Activated CD8-positive, alpha-beta T cell treated with anti-CD3 and anti-CD28 coated beads, Interleukin-2, amount 10 ng/mL, durations not matched to agents 7 days and 5 days (primary cell): Measurements from ENCODE around the gene SPRN. TPM values are rescaled to one million over a fixed set of nuclear protein-coding genes. Genes with fewer than 3 reads are reported as not detected.

Experiments
- ATAC-seq: fragments of 150-1000 bp; cut with Tn5 transposase; one replicate; pipeline ENCODE4 v1.10.0; 2021; ENCODE audit warnings: moderate library complexity
- CTCF ChIA-PET: fragments of 350-600 bp; sonication (Branson Sonifier 250); formaldehyde crosslinking; loops from one replicate; lab custom pipeline; 2021; ENCODE audit warnings: antibody characterized with exemption; lab: Charles Lee
- POLR2A ChIA-PET: fragments of 350-600 bp; sonication (Branson Sonifier 250); formaldehyde crosslinking; loops from one replicate; lab custom pipeline; 2021; ENCODE audit warnings: antibody characterized with exemption; lab: Charles Lee
- DNase-seq: peaks from one replicate; pipeline ENCODE4 v3.0.0-alpha.2; 2020
- H3K27ac Mint-ChIP-seq: one replicate; pipeline ENCODE4 v1.8.0; 2021; ENCODE audit warnings: mild to moderate bottlenecking, mixed read lengths
- H3K27me3 Mint-ChIP-seq: one replicate; pipeline ENCODE4 v1.8.0; 2021; ENCODE audit warnings: low read depth, mixed read lengths
- H3K36me3 Mint-ChIP-seq: one replicate; pipeline ENCODE4 v1.8.0; 2021; ENCODE audit warnings: low read depth, mixed read lengths
- H3K4me1 Mint-ChIP-seq: one replicate; pipeline ENCODE4 v1.8.0; 2021; ENCODE audit warnings: low read depth, mixed read lengths
- H3K4me3 Mint-ChIP-seq: one replicate; pipeline ENCODE4 v1.8.0; 2021; ENCODE audit warnings: mild to moderate bottlenecking, mixed read lengths
- H3K9me3 Mint-ChIP-seq: one replicate; pipeline ENCODE4 v1.8.0; 2022; ENCODE audit warnings: mixed read lengths; ENCODE audit not compliant: insufficient read depth
- total RNA-seq, 2 experiments: library from RNA; stranded (reverse); gene quantifications; one replicate each; pipeline ENCODE4 v1.2.3, GENCODE V29; 2021

Gene SPRN
- total RNA-seq, 2 experiments from 2014 or later, result not detected

GRCh38 chr10:133462512-133463305 is 38.3 kb upstream of the SPRN start:
- H3K27ac Mint-ChIP-seq, result no peak overlapping the region
- H3K27me3 Mint-ChIP-seq, result no peaks in the 10 kb centered on the region
- H3K9me3 Mint-ChIP-seq, result no peaks in the 10 kb centered on the region
- H3K4me1 Mint-ChIP-seq, result no peaks in the 10 kb centered on the region
- DNase-seq (no peak), ATAC-seq (no peak)
- H3K4me3 Mint-ChIP-seq, result no peak overlapping the region
- POLR2A ChIA-PET, result no interaction called here
- H3K36me3 Mint-ChIP-seq, result no peaks in the 10 kb centered on the region
- CTCF ChIA-PET, result no interaction called here

DNA sequence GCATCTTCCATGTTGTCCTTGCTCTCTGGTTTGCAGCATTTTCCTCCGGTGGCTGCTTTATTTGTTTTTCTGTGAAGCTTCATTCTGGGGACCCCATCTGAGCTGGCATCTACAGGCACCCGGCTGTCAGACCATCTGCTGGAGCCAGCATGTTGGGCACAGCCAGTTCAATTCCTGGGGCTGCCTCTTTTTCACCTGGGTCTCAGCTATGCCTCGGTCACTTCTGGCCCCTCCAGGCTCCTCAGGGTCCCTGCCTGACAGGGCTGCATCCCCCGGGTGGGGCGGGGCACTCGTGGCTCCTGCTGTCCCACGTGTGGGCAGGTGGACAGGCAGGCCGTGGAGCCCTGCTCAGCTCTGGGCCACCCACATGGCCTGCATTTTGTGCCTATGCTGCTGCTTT is 37.4 kb upstream of the SPRN start:
- ChIA-PET POLR2A (no interaction called here), CTCF (no interaction called here)
- Mint-ChIP-seq H3K27ac (no peak overlapping the region), H3K36me3 (no peaks in the 10 kb centered on the region), H3K9me3 (no peaks in the 10 kb centered on the region), H3K4me3 (no peak overlapping the region), H3K27me3 (no peaks in the 10 kb centered on the region), H3K4me1 (no peaks in the 10 kb centered on the region)
- ATAC-seq (no peak), DNase-seq (no peak)

GRCh38 chr10:133461027-133461426 is 36.6 kb upstream of the SPRN start:
- ChIA-PET CTCF (no interaction called here), POLR2A (interaction anchor here (0.5 to 0.6 kb wide), 2 partner anchors 14 to 142 kb away, joined by 3 to 6 read pairs; no protein-coding TSS in a partner anchor)
- Mint-ChIP-seq H3K27ac (no peak overlapping the region), H3K27me3 (no peaks in the 10 kb centered on the region), H3K36me3 (no peaks in the 10 kb centered on the region), H3K4me3 (no peak overlapping the region), H3K4me1 (no peaks in the 10 kb centered on the region), H3K9me3 (no peaks in the 10 kb centered on the region)
- no peak for DNase-seq
- ATAC-seq, result no peak

DNA sequence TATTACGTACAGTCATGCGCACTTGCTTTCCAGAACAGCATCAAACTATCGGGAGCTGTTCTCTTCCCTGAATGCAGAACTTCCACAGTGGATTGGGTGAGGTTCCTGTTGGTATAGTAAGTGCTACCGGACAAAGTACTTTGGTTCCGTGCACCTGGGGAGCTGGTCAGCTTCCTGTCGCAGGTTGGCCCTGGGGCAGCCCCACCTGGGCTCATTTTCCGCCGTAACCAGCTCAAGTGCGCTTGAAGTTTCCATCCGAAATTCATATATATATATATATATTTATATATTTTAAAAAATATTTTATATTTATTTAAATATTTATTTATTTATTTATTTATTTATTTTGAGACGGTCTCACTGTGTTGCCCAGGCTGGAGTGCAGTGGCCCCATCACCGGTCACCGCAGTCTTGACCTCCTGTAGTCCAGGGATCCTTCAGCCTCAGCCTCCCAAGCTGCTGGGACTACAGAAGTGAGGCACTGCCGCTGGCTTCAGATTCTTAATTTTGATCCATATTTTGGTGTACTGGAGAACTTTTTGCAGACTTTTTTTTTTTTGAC is 35.9 kb upstream of the SPRN start:
- Mint-ChIP-seq H3K9me3 (no peaks in the 10 kb centered on the region), H3K36me3 (no peaks in the 10 kb centered on the region), H3K4me3 (no peak overlapping the region), H3K4me1 (no peaks in the 10 kb centered on the region), H3K27me3 (no peaks in the 10 kb centered on the region), H3K27ac (no peak overlapping the region)
- POLR2A ChIA-PET, result interaction anchor here (0.6 kb wide), 1 partner anchor 15 kb away, joined by 6 read pairs; no protein-coding TSS in a partner anchor
- CTCF ChIA-PET, result no interaction called here
- DNase-seq (no peak), ATAC-seq (no peak)

GRCh38 chr10:133459454-133460207 is 35.2 kb upstream of the SPRN start:
- Mint-ChIP-seq H3K27me3 (no peaks in the 10 kb centered on the region), H3K4me3 (no peak overlapping the region), H3K27ac (no peak overlapping the region), H3K36me3 (no peaks in the 10 kb centered on the region), H3K9me3 (no peaks in the 10 kb centered on the region), H3K4me1 (no peaks in the 10 kb centered on the region)
- POLR2A ChIA-PET, result no interaction called here
- CTCF ChIA-PET, result no interaction called here
- DNase-seq (no peak), ATAC-seq (no peak)

DNA sequence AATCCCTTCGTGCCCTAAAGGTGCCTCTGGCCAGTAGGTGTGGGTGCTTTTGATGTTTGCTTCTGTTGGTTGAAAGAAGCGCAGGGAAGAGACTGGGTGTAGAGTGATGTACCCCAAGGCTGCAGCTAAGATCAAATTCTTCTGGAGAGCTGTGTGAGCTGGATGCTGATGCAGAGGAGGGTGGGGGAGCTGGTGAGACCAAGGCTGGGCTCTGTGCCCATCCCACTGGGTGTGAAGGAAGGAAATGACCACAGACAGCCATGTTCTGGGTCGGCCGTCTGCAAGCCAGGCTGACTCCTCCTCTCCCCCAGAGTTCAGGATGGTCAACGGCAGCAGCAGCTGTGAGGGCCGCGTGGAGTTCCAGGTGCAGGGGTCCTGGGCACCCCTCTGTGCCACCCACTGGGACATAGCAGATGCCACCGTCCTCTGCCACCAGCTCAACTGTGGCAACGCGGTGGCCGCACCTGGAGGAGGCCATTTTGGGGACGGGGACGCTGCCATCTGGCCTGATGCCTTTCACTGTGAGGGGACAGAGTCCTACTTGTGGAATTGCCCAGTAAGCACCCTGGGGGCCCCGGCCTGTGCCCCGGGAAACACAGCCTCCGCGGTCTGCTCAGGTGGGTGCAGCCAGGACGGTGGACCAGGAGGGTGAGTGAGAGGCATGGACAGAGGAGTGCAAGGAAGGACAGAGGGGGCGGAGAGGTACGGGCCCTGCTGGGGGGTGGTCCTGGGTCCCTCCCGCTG is 34.5 kb upstream of the SPRN start:
- H3K36me3 Mint-ChIP-seq, result no peaks in the 10 kb centered on the region
- no peak overlapping the region for H3K27ac Mint-ChIP-seq
- DNase-seq, result no peak
- H3K4me1 Mint-ChIP-seq, result no peaks in the 10 kb centered on the region
- no peak for ATAC-seq
- no peak overlapping the region for H3K4me3 Mint-ChIP-seq
- ChIA-PET POLR2A (no interaction called here), CTCF (no interaction called here)
- H3K9me3 Mint-ChIP-seq, result no peaks in the 10 kb centered on the region
- H3K27me3 Mint-ChIP-seq, result no peaks in the 10 kb centered on the region

- Mint-ChIP-seq H3K4me3 (no peak overlapping the region), H3K36me3 (no peaks in the 10 kb centered on the region), H3K4me1 (no peaks in the 10 kb centered on the region), H3K27ac (no peak overlapping the region), H3K27me3 (no peaks in the 10 kb centered on the region), H3K9me3 (no peaks in the 10 kb centered on the region)
- DNase-seq, result no peak
- ChIA-PET POLR2A (no interaction called here), CTCF (interaction anchor here (1.4 kb wide), 1 partner anchor 19 kb away, joined by 5 read pairs; no protein-coding TSS in a partner anchor)
- no peak for ATAC-seq
Measured at GRCh38 chr10:133458021-133458709, 33.7 kb upstream of the SPRN start.

DNA sequence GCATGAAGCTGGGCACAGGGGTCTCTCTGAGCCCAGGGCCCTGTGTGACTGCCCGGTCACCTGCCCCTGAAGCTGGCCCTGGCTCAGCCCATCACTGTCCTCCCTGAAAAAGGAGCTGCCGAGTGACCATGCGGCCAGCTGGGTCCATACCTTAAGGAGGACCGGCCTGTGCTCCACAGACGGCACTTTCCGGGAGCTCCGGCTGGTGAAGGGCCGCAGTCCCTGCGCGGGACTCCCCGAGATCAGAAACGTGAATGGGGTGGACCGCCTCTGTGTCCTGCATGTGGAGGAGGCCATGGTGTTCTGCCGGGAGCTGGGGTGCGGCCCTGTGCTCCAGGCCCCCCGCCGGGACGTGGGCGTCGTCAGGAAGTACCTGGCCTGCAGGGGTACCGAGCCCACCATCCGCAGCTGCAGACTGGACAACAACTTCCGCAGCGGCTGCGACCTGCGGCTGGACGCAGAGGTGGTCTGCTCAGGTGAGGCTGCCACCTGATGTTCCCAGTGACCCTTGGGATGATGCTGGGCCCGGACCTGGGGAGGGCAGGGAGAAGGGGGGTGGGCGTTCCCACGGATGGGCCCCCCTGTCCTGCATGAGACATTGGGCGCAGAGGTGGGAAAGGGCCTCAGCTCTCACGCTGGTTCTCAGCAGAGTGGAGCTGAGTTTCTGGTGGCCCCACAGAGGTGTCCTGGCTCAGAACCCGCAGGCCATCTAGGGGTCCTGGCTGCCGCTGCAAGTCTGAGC is 32.8 kb upstream of the SPRN start:
- ATAC-seq (no peak), DNase-seq (no peak)
- ChIA-PET POLR2A (no interaction called here), CTCF (interaction anchor here (1.4 kb wide), 1 partner anchor 18 kb away, joined by 5 read pairs; no protein-coding TSS in a partner anchor)
- no peaks in the 10 kb centered on the region for H3K4me1 Mint-ChIP-seq
- H3K36me3 Mint-ChIP-seq, result no peaks in the 10 kb centered on the region
- H3K27me3 Mint-ChIP-seq, result no peaks in the 10 kb centered on the region
- no peak overlapping the region for H3K4me3 Mint-ChIP-seq
- H3K9me3 Mint-ChIP-seq, result no peaks in the 10 kb centered on the region
- no peak overlapping the region for H3K27ac Mint-ChIP-seq

DNA sequence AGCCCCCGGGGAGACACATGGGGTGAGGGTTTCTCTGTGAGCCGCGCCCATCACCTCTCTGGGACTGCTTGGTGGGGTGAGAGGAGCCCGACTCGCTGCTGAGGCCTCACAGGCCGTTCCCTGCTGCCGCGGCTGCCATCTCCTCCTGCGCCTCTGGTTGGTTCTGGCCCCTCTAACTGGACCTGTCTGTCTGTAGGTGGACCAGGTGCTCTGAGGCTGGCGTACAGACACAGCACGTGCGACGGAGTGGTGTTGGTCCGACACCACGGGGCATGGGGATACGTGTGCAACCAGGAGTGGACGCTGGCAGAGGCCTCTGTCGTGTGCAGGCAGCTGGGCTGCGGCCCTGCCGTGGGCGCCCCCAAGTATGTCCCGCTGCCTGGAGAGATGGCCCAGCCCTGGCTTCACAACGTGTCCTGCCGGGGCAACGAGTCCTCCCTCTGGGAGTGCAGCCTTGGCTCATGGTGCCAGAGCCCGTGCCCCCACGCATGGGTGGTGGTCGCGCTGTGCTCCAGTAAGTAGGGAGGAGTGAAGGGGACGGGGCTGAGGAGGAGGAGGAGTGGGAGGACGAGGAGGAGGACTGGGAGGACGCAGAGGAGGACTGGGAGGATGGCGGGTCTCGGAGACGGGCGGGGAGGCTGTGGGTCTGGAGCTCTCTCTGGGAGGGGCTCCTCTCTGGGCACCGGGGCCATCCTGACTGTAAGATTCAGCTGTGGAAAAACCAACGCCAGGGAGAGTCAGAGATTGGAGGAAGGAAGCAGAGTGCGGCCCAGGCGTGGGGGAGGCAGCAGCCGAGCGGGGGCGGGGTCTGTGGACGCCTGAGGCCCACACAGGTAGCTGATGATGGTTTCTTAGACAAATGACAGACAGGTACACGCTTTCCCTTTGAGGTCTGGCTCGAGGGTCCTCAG is 31.9 kb upstream of the SPRN start:
- ChIA-PET POLR2A (no interaction called here), CTCF (interaction anchor here (1.4 kb wide), 1 partner anchor 17 kb away, joined by 5 read pairs; no protein-coding TSS in a partner anchor)
- Mint-ChIP-seq H3K4me1 (no peaks in the 10 kb centered on the region), H3K9me3 (no peaks in the 10 kb centered on the region), H3K27ac (no peak overlapping the region), H3K36me3 (no peaks in the 10 kb centered on the region), H3K27me3 (peaks cover 3% of the 10 kb centered on the region), H3K4me3 (no peak overlapping the region)
- DNase-seq, result no peak
- ATAC-seq, result no peak

- H3K27me3 Mint-ChIP-seq, result peaks cover 4% of the 10 kb centered on the region
- ATAC-seq (no peak), DNase-seq (no peak)
Measured at GRCh38 chr10:133455611-133456031, 31.2 kb upstream of the SPRN start.

More at GRCh38 chr10:133455611-133456031, 31.2 kb upstream of the SPRN start:
- Mint-ChIP-seq H3K4me1 (no peaks in the 10 kb centered on the region), H3K27ac (no peak overlapping the region), H3K36me3 (no peaks in the 10 kb centered on the region), H3K9me3 (no peaks in the 10 kb centered on the region), H3K4me3 (no peak overlapping the region)
- CTCF ChIA-PET, result no interaction called here
- POLR2A ChIA-PET, result no interaction called here
